GM12892 (cell line): ENCODE results near the gene CHMP3.

Source experiments
- POLR2A ChIP-seq: IDR thresholded peaks from 2 replicates; pipeline ENCODE4 v1.6.1; 2011; ENCODE audit warnings: low read depth, low read length, control low read depth
- POLR2AphosphoS5 ChIP-seq: IDR thresholded peaks from 2 replicates; pipeline ENCODE4 v1.6.1; 2011; ENCODE audit warnings: low read depth, low read length, control low read depth

- TF ChIP-seq POLR2AphosphoS5 = no peak
- no peak for TF ChIP-seq POLR2A
These were observed 108.1 kb downstream of the CHMP3 start for GRCh38 chr2:86455181-86455580.
